ENCODE results near the gene RGS17.
"Not testable (repeated sequence)": the region's sequence is repeated elsewhere in the genome, so short reads cannot be mapped to it uniquely, and the experiment has no call there.

RGS17 gene

DNA sequence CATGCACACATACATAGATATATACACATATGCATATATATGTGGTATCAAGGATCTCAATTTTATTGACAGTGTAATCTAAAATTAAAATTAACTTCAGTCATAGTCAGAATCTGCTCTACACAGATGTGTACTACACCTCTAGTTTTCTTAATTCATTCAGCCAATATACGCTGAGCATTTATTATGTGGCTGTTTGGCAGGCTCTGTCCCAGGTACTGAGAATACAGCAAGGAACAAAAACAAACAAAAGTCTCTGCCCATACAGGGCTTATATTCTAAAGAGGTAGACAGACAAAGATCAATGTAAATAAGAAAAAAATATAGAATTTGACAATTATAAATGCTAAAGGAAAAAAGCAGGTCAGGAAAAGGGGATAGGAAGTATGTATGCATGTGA is 7.8 kb upstream of the RGS17 start:
- no peak overlapping the region for H3K27ac Mint-ChIP-seq
- H3K9me3 Mint-ChIP-seq (ENCODE audit: low read depth), result no peaks in the 10 kb centered on the region
- H3K36me3 Mint-ChIP-seq, result no peaks in the 10 kb centered on the region
- H3K4me3 Mint-ChIP-seq, result no peak overlapping the region
- H3K27me3 Mint-ChIP-seq, result peaks cover 3% of the 10 kb centered on the region
- H3K4me1 Mint-ChIP-seq (ENCODE audit: low read depth), result peaks cover 4% of the 10 kb centered on the region

DNA sequence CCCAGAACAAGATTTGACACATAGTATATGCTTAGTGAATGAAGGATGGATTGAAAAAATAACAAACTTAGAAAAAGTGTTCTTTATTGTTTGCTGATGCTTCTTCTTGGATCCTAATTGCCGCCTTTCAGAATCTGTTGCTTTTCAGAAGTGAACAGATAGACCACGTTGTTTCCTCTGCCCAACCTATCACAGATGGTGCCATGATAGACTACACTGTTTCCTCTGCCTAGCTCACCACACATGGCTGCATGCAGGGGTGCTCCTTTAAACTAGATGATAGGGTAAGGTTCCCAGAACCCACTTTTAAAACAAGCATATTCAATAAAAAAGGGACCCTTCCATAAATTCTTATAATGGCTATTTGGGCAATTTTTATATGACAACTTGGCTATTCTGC is 4.6 kb upstream of the RGS17 start:
- Mint-ChIP-seq H3K9me3 (ENCODE audit: low read depth) (no peaks in the 10 kb centered on the region), H3K4me1 (ENCODE audit: low read depth) (peaks cover 6% of the 10 kb centered on the region), H3K36me3 (no peaks in the 10 kb centered on the region), H3K4me3 (no peak overlapping the region), H3K27me3 (peaks cover 14% of the 10 kb centered on the region), H3K27ac (no peak overlapping the region)

DNA sequence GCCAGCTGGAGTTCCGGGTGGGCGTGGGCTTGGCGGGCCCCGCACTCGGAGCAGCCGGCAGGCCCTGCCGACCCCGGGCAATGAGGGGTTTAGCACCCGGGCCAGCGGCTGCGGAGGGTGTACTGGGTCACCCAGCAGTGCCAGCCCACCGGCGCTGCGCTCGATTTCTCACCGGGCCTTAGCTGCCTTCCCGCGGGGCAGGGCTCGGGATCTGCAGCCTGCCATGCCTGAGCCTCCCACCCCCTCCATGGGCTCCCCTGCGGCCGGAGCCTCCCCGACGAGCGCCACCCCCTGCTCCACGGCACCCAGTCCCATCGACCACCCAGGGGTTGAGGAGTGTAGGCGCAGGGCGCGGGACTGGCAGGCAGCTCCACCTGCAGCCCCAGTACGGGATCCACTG is 2.6 kb upstream of the RGS17 start:
- Mint-ChIP-seq H3K27me3 (peaks cover 25% of the 10 kb centered on the region), H3K4me1 (ENCODE audit: low read depth) (peaks cover 15% of the 10 kb centered on the region)
- not testable (repeated sequence) for H3K4me3 Mint-ChIP-seq; H3K36me3 Mint-ChIP-seq; H3K27ac Mint-ChIP-seq; H3K9me3 Mint-ChIP-seq (ENCODE audit: low read depth)

DNA sequence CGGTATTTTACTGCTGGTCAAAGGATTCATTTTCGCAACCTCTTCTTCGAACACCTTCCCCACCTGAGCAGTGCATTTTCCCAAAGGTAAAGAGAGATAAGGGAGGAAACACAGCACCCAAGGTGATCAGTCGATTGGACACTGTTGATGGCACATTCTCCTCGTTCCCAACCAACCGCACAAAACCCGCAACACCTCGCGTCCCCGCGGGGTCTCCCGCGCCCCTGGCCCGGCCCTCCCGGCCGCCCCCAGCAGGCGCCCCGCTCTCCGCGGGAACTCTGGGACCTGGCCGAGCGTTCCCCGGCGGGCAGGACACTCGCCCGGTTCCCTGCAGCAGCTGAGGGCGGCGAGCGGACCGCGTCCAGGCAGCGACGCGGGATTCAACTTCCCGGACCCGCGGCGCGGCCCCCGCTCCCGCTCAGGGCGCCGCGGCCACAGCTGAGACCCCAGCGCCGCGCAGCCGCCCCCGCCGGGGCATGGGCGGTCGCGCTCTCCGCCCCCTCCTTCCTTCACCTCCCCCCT is 506 bp downstream of the RGS17 start:
- Mint-ChIP-seq H3K36me3 (no peaks in the 10 kb centered on the region), H3K27me3 (peaks cover 30% of the 10 kb centered on the region), H3K4me3 (peak overlapping the region; percentile 89), H3K4me1 (ENCODE audit: low read depth) (peaks cover 13% of the 10 kb centered on the region), H3K27ac (no peak overlapping the region), H3K9me3 (ENCODE audit: low read depth) (no peaks in the 10 kb centered on the region)

DNA sequence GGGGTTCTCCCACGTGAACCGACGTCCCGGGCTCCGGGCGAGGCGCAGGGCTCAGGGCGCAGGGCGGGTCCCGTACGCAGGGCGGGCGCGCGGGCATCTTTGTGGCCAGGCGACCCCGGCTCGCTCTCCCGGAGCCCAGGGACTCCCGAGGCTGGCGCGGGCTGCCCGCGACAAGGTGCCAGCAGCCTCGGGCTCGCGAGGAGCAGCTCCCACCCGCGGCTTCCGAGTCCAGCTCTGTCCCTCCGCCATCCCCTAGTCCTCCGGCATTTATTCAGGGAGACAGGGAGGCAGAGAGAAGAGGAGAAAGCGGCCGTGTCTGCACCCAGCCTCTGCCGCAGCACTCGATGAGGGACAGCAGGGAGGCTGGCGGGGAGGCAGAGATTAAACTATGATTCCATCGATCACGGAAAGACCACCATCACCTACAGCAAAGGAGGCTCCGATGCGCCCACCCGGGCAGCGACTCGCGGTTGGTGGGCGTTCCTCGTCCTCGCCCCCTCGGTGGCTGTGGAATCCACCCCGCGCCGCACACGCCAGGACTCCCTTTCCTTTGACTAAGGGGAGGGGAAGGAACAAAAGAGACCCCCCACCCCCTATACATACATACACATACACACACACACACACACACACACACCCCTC is 1.1 kb downstream of the RGS17 start:
- Mint-ChIP-seq H3K4me1 (ENCODE audit: low read depth) (peaks cover 11% of the 10 kb centered on the region), H3K27ac (no peak overlapping the region), H3K36me3 (no peaks in the 10 kb centered on the region), H3K9me3 (ENCODE audit: low read depth) (no peaks in the 10 kb centered on the region), H3K4me3 (peak overlapping the region; percentile 89), H3K27me3 (peaks cover 30% of the 10 kb centered on the region)

DNA sequence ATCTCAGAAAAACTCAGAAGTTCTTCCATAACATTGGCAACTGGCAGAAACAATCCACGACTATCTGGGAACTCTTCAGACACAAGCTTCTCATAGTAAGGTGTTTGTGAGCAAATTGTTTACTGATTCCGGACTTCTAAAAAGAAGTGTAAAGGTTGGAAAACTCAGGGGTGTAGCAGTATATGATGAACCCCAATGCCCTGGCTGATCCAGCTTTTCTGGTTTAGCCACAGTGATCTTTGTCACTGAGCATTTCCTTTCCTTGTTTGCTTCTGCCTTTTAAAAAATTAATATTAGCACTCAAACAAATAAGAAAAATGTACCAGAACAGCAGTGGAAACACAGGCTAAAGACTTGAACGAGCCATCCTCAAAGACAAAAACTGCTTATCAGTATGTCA is 4.9 kb downstream of the RGS17 start:
- Mint-ChIP-seq H3K36me3 (no peaks in the 10 kb centered on the region), H3K27me3 (peaks cover 22% of the 10 kb centered on the region), H3K4me3 (no peak overlapping the region), H3K4me1 (ENCODE audit: low read depth) (peaks cover 11% of the 10 kb centered on the region), H3K9me3 (ENCODE audit: low read depth) (no peaks in the 10 kb centered on the region), H3K27ac (no peak overlapping the region)

DNA sequence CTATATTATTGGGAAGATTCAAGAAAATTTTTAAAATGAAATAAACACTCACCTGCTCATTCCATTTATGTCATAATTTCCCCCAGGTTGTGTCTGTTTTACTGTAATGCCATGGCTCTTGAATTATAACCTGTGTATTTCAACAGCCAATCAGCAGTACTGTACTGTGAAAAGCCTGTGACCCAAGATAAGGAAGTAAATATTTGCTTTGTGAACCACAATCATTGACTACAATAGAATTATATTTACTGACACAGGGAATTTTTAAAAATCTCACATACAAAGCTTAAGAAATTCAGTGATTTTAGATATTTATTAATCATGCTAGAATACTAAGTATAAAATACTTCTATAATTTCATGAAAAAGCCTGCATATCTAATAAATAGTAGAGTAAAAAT is 6.0 kb downstream of the RGS17 start:
- H3K36me3 Mint-ChIP-seq, result no peaks in the 10 kb centered on the region
- peaks cover 21% of the 10 kb centered on the region for H3K27me3 Mint-ChIP-seq
- H3K27ac Mint-ChIP-seq, result no peak overlapping the region
- no peak overlapping the region for H3K4me3 Mint-ChIP-seq
- H3K4me1 Mint-ChIP-seq (ENCODE audit: low read depth), result peaks cover 7% of the 10 kb centered on the region
- no peaks in the 10 kb centered on the region for H3K9me3 Mint-ChIP-seq (ENCODE audit: low read depth)

DNA sequence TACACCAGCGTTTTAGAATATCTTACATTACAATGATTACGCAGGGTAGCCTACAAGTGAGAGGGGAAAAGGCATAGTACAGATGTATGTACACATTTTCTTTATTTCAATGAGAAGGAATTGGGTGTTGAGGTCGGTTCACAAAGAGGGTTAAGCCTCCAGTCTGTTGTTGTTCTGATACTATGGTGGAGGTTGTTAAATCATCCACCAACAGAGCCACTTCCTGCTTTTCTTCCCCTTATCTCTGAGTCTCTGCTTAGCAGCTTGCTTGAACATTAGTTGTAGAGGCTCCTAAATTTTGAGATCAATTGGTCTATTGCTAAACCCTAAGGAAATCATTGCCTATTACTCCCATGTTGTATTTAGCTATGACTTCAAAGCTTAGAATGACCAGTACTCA is 7.3 kb downstream of the RGS17 start:
- no peaks in the 10 kb centered on the region for H3K4me1 Mint-ChIP-seq (ENCODE audit: low read depth)
- peaks cover 13% of the 10 kb centered on the region for H3K27me3 Mint-ChIP-seq
- no peak overlapping the region for H3K4me3 Mint-ChIP-seq

DNA sequence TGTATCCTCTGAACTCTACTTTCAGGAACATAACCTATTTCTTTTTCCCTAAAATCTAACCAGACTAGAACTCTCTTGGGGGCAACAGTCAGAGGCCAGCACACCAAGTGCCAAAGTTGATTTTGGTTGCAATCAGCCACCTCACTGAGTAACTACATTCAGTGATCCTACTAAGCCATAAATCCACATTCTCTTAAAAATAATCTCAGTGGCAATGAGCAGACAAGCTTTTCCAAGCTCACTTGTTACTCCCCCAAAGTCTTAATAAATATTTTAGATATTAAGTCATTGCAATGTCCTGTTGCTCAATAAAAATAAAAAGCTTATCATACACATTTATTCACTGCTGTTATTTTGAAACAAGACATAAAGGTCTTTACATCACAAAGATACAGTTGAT is 9.8 kb downstream of the RGS17 start:
- no peak overlapping the region for H3K27ac Mint-ChIP-seq
- peaks cover 2% of the 10 kb centered on the region for H3K4me1 Mint-ChIP-seq (ENCODE audit: low read depth)
- H3K9me3 Mint-ChIP-seq (ENCODE audit: low read depth), result no peaks in the 10 kb centered on the region
- H3K36me3 Mint-ChIP-seq, result no peaks in the 10 kb centered on the region
- H3K27me3 Mint-ChIP-seq, result peaks cover 7% of the 10 kb centered on the region
- no peak overlapping the region for H3K4me3 Mint-ChIP-seq

More for the DNA sequence above, 7.3 kb downstream of the RGS17 start:
- no peaks in the 10 kb centered on the region for H3K9me3 Mint-ChIP-seq (ENCODE audit: low read depth)
- no peaks in the 10 kb centered on the region for H3K36me3 Mint-ChIP-seq
- H3K27ac Mint-ChIP-seq, result no peak overlapping the region

DNA sequence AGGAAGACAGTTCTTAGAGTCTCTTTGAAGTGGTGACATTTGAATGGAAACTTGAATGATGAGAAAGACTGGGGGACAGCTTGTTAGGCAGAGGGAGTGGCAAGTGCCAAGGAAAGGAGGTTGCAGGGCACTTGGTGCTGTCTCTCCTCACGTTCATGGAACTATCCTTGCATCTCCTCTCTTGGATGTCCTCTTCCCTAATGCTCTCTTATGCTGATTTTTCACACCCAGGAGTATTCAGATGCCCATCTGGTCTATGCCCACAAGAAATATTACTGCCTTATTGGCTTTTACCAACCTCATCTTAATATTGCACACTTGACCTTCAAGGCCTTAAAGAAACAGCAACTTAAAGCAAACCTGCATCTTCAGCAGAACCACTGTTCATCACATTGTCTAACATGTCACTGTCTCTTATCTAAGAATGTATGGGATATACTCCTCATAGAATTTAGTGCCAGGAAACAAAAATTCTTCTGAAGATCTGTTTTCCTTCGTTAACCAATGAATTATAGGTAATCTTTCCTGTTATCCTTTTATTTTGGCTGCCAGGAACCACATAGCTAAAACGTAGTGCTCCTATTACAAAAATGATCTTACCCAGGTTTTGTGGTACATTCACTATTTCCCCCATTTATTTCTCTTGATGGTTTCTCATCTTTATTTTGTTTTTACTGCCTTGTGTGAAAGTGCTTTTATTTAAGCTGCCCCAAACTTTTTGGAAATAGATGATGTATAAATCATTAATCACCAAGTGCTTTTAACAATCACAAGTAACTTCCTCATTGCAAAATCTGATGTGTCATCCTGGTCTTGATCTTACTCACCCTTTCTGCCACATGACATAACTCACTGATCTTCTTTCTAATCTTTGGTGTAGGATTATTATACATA is 12.8 kb downstream of the RGS17 start:
- Mint-ChIP-seq H3K4me1 (ENCODE audit: low read depth) (peaks cover 2% of the 10 kb centered on the region), H3K27ac (no peak overlapping the region), H3K27me3 (peaks cover 3% of the 10 kb centered on the region)

DNA sequence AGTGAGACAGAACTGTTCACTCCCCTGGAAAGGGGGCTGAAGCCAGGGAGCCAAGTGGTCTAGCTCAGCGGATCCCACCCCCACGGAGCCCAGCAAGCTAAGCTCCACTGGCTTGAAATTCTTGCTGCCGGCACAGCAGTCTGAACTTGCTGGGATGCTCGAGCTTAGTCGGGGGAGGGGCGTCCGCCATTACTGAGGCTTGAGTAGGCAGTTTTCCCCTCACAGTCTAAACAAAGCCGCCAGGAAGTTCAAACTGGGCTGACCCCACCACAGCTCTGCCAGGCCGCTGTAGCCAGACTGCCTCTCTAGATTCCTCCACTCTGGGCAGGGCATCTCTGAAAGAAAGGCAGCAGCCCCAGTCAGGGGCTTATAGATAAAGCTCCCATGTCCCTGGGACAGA is 20.0 kb downstream of the RGS17 start:
- not testable (repeated sequence) for H3K4me3 Mint-ChIP-seq; H3K4me1 Mint-ChIP-seq (ENCODE audit: low read depth); H3K27ac Mint-ChIP-seq; H3K27me3 Mint-ChIP-seq; H3K36me3 Mint-ChIP-seq
- peaks cover 10% of the 10 kb centered on the region for H3K9me3 Mint-ChIP-seq (ENCODE audit: low read depth)

More for the DNA sequence above, 12.8 kb downstream of the RGS17 start:
- Mint-ChIP-seq H3K4me3 (no peak overlapping the region), H3K36me3 (no peaks in the 10 kb centered on the region), H3K9me3 (ENCODE audit: low read depth) (peaks cover 5% of the 10 kb centered on the region)

DNA sequence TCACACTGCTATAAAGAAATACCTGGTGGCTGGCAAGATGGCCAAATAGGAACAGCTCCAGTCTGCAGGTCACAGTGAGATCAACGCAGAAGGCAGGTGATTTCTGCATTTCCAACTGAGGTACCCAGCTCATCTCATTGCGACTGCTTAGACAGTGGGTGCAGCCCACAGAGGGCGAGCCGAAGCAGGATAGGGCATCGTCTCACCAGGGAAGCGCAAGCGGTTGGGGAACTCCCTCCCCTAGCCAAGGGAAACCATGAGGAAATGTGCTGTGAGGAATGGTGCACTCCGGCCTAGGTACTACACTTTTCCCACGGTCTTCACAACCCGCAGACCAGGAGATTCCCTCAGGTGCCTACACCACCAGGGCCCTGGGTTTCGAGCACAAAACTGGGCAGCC is 20.5 kb downstream of the RGS17 start:
- H3K9me3 Mint-ChIP-seq (ENCODE audit: low read depth), result peaks cover 10% of the 10 kb centered on the region
- not testable (repeated sequence) for H3K4me1 Mint-ChIP-seq (ENCODE audit: low read depth); H3K27ac Mint-ChIP-seq; H3K27me3 Mint-ChIP-seq; H3K36me3 Mint-ChIP-seq; H3K4me3 Mint-ChIP-seq

DNA sequence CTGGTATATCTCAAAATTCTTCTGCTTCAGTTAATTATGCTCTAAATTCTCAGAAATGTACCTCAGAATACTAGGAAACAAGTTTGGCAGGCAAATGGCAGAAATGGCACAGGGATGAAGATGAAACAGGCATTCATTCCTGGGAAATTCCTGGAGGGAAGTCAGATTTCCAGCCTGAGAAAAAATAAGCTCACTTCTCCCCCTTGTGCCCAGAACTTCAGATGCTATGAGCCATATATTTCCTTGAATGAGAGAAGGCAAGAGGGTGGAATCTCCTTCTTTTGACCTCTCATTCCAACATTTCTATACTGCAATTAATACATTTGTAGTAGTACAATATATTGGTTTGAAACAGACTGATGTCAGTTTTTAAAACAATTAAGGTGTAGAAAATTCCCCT is 22.8 kb downstream of the RGS17 start:
- Mint-ChIP-seq H3K9me3 (ENCODE audit: low read depth) (peaks cover 6% of the 10 kb centered on the region), H3K4me3 (no peak overlapping the region), H3K27ac (no peak overlapping the region), H3K4me1 (ENCODE audit: low read depth) (no peaks in the 10 kb centered on the region), H3K27me3 (peaks cover 5% of the 10 kb centered on the region), H3K36me3 (no peaks in the 10 kb centered on the region)

DNA sequence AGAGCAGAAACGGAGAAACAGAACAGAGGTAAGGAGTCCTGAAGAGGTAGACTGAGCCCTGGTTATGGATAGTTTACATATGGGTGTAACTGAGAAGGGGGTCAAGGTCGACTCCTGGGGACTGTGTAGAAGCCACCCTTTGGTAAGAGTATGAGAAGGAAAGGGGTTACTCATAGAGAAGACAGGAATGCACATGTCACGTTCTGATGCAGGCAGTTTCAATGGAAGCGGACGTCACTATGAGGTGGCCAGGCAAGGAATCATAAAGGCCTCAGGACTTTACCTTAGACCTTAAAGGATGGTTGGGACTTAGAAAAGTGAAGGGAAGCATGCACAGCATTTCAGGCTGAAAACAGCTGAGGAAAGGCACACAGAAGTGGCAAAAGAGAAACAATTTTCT is 25.1 kb downstream of the RGS17 start:
- peaks cover 3% of the 10 kb centered on the region for H3K27me3 Mint-ChIP-seq
- H3K4me3 Mint-ChIP-seq, result no peak overlapping the region
- no peaks in the 10 kb centered on the region for H3K9me3 Mint-ChIP-seq (ENCODE audit: low read depth)
- no peak overlapping the region for H3K27ac Mint-ChIP-seq
- H3K4me1 Mint-ChIP-seq (ENCODE audit: low read depth), result no peaks in the 10 kb centered on the region
- no peaks in the 10 kb centered on the region for H3K36me3 Mint-ChIP-seq

DNA sequence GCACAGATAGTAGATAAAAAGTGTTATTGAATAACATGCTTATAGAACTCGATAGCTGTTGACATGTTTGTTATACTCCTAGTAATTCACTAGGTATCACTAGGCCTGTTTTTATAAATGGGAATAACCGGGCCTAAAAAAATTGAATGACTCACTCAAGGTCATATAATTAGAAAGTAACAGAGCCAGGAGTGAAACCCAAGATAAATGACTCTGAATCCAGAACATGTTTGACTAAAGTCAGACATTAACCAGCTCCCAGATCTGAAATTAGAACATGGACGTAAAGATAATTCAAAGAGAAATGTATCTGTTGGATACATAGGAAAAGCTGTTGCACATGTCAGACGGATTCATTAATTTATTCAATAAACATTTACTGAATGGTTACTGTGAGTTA is 26.9 kb downstream of the RGS17 start:
- Mint-ChIP-seq H3K4me3 (no peak overlapping the region), H3K4me1 (ENCODE audit: low read depth) (no peaks in the 10 kb centered on the region), H3K36me3 (no peaks in the 10 kb centered on the region), H3K27ac (no peak overlapping the region), H3K9me3 (ENCODE audit: low read depth) (no peaks in the 10 kb centered on the region), H3K27me3 (peaks cover 1% of the 10 kb centered on the region)
